ENCODE measurements around the gene CFAP20DC.

DNA sequence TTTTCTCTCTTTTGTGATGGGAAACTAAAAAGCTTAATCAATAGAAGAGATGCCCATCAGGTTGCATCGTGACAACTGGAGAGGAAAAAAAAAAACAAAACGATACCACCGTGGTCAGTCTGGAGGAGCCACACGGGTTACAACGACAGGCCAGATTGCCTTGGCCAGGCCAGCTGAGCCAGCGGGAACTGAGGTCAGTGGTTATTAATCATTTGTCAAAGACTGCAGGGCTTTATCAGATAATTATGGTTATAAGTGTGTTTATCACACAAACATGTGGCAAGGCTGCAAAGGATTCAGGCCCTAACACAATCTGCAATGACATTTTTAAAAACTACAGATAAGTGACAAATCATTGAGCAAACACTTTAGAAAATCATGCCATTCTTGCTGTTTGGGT, 248.3 kb downstream of the CFAP20DC start:
- no peak for TF ChIP-seq EZH2 (IDR thresholded peaks at IDR 0.05; ENCODE audit: borderline replicate concordance)
- no peak for TF ChIP-seq EZH2phosphoT487 (IDR thresholded peaks at IDR 0.05; ENCODE audit: low read depth, severe bottlenecking, unreplicated experiment)
- TF ChIP-seq, protein P1, sequence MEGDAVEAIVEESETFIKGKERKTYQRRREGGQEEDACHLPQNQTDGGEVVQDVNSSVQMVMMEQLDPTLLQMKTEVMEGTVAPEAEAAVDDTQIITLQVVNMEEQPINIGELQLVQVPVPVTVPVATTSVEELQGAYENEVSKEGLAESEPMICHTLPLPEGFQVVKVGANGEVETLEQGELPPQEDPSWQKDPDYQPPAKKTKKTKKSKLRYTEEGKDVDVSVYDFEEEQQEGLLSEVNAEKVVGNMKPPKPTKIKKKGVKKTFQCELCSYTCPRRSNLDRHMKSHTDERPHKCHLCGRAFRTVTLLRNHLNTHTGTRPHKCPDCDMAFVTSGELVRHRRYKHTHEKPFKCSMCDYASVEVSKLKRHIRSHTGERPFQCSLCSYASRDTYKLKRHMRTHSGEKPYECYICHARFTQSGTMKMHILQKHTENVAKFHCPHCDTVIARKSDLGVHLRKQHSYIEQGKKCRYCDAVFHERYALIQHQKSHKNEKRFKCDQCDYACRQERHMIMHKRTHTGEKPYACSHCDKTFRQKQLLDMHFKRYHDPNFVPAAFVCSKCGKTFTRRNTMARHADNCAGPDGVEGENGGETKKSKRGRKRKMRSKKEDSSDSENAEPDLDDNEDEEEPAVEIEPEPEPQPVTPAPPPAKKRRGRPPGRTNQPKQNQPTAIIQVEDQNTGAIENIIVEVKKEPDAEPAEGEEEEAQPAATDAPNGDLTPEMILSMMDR (IDR thresholded peaks at IDR 0.05; ENCODE audit: poor library complexity): no peak
